DOHH2 (cell line): ENCODE data around the gene DYNC2H1.

ENCODE experiments used
- H3F3A ChIP-seq: fragments of 200-600 bp; sonication (generic), shearing (Covaris generic); 2 replicates; pipeline ENCODE4 v1.6.0; 2016; ENCODE audit warnings: antibody characterized with exemption, mild to moderate bottlenecking; ENCODE audit not compliant: control insufficient read depth, insufficient read depth
- H3K27ac ChIP-seq: fragments of 200-600 bp; sonication (generic); 2 replicates; pipeline ENCODE4 v1.5.1; 2014; ENCODE audit warnings: low read depth, mild to moderate bottlenecking, low read length, moderate library complexity
- H3K27me3 ChIP-seq: fragments of 200-600 bp; sonication (generic); 2 replicates; pipeline ENCODE4 v1.6.1; 2014; ENCODE audit warnings: mild to moderate bottlenecking, low read length, mixed read lengths; ENCODE audit not compliant: control insufficient read depth
- H3K36me3 ChIP-seq: fragments of 200-600 bp; sonication (generic); 2 replicates; pipeline ENCODE4 v1.6.1; 2014; ENCODE audit warnings: mild to moderate bottlenecking, low read length, moderate library complexity, mixed read lengths; ENCODE audit not compliant: control insufficient read depth
- H3K4me1 ChIP-seq: fragments of 200-600 bp; sonication (generic); 2 replicates; pipeline ENCODE4 v1.6.1; 2014; ENCODE audit warnings: mild to moderate bottlenecking, low read length, mixed read lengths; ENCODE audit not compliant: control insufficient read depth
- H3K4me2 ChIP-seq: fragments of 200-600 bp; sonication (generic); 2 replicates; pipeline ENCODE4 v1.6.0; 2014; ENCODE audit warnings: mild to moderate bottlenecking, low read length, moderate library complexity
- H3K4me3 ChIP-seq: fragments of 200-600 bp; sonication (generic); 2 replicates; pipeline ENCODE4 v1.5.1; 2014; ENCODE audit warnings: mild to moderate bottlenecking, low read length, mixed read lengths
- H3K79me2 ChIP-seq: fragments of 200-600 bp; sonication (generic); 2 replicates; pipeline ENCODE4 v1.6.1; 2014; ENCODE audit warnings: mild to moderate bottlenecking, low read length, mixed read lengths; ENCODE audit not compliant: control insufficient read depth
- H3K9me2 ChIP-seq: fragments of 200-600 bp; sonication (generic); replicated peaks from 2 replicates; pipeline ENCODE4 v1.6.1; 2014; ENCODE audit warnings: mild to moderate bottlenecking, low read length, mixed read lengths; ENCODE audit not compliant: control insufficient read depth
- H3K9me3 ChIP-seq: fragments of 200-600 bp; sonication (generic); 2 replicates; pipeline ENCODE4 v1.6.1; 2014; ENCODE audit warnings: antibody characterized with exemption, low read length, mixed read lengths; ENCODE audit not compliant: control insufficient read depth, insufficient read depth
- H4K20me1 ChIP-seq: fragments of 200-600 bp; sonication (generic); 2 replicates; pipeline ENCODE4 v1.6.0; 2014; ENCODE audit warnings: low read depth, mild to moderate bottlenecking, antibody characterized with exemption, low read length, moderate library complexity; ENCODE audit not compliant: control insufficient read depth, insufficient read depth
- EZH2phosphoT487 ChIP-seq: fragments of 200-600 bp; sonication (generic); IDR thresholded peaks from 2 replicates; pipeline ENCODE4 v1.6.1; 2017; ENCODE audit warnings: borderline replicate concordance, mild to moderate bottlenecking, antibody characterized with exemption, low read length, moderate library complexity, mixed read lengths
- TF ChIP-seq, protein P1 (sequence below): fragments of 200-600 bp; sonication (generic); IDR thresholded peaks from one replicate; pipeline ENCODE4 v1.5.1; 2014; ENCODE audit warnings: antibody characterized with exemption, mild to moderate bottlenecking, low read depth, low read length; ENCODE audit not compliant: poor library complexity, severe bottlenecking

Gene DYNC2H1

GRCh38 chr11:103344886-103345285 lies 235.7 kb downstream of the DYNC2H1 start:
- no peaks in the 10 kb centered on the region for H3K79me2 ChIP-seq
- TF ChIP-seq, protein P1, sequence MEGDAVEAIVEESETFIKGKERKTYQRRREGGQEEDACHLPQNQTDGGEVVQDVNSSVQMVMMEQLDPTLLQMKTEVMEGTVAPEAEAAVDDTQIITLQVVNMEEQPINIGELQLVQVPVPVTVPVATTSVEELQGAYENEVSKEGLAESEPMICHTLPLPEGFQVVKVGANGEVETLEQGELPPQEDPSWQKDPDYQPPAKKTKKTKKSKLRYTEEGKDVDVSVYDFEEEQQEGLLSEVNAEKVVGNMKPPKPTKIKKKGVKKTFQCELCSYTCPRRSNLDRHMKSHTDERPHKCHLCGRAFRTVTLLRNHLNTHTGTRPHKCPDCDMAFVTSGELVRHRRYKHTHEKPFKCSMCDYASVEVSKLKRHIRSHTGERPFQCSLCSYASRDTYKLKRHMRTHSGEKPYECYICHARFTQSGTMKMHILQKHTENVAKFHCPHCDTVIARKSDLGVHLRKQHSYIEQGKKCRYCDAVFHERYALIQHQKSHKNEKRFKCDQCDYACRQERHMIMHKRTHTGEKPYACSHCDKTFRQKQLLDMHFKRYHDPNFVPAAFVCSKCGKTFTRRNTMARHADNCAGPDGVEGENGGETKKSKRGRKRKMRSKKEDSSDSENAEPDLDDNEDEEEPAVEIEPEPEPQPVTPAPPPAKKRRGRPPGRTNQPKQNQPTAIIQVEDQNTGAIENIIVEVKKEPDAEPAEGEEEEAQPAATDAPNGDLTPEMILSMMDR: no peak
- no peak for TF ChIP-seq EZH2phosphoT487
- no peaks in the 10 kb centered on the region for H3K4me1 ChIP-seq
- H3K36me3 ChIP-seq: no peaks in the 10 kb centered on the region
- no peak overlapping the region for H3K27ac ChIP-seq
- H3K4me3 ChIP-seq: no peak overlapping the region
- no peaks in the 10 kb centered on the region for H3K9me3 ChIP-seq
- no peak overlapping the region for H3K4me2 ChIP-seq
- H3F3A ChIP-seq: no peaks in the 10 kb centered on the region
- no peaks in the 10 kb centered on the region for H3K9me2 ChIP-seq
- H4K20me1 ChIP-seq: no peaks in the 10 kb centered on the region
- no peaks in the 10 kb centered on the region for H3K27me3 ChIP-seq

DNA sequence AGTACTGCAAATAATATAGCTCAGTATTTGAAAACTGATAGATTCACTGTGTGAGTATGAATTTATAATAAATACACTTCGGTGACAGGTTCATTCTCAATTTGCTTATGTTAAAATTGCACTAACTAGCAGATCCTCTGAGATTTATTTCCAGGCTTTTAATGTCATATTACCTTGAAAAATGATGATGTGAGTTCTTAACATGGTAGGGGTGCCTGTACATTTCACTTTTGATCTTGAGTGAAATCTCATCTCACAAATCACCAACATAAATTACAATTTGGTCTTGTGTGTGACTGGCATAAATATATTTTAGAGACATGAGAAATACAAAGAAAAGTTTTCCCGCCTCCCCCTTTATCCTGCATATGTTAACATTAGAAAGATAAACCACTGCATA lies 240.4 kb downstream of the DYNC2H1 start:
- TF ChIP-seq, protein P1: no peak
- TF ChIP-seq EZH2phosphoT487: no peak
- Histone ChIP-seq H3K4me3 (no peak overlapping the region), H3K27me3 (no peaks in the 10 kb centered on the region), H4K20me1 (no peaks in the 10 kb centered on the region), H3K4me2 (no peak overlapping the region), H3F3A (no peaks in the 10 kb centered on the region), H3K27ac (no peak overlapping the region), H3K36me3 (no peaks in the 10 kb centered on the region), H3K79me2 (no peaks in the 10 kb centered on the region), H3K9me2 (no peaks in the 10 kb centered on the region), H3K4me1 (no peaks in the 10 kb centered on the region), H3K9me3 (no peaks in the 10 kb centered on the region)

GRCh38 chr11:103354656-103355055 lies 245.4 kb downstream of the DYNC2H1 start:
- Histone ChIP-seq H3K4me3 (no peak overlapping the region), H3K27me3 (no peaks in the 10 kb centered on the region), H3K27ac (no peak overlapping the region), H3K79me2 (no peaks in the 10 kb centered on the region), H3K9me2 (no peaks in the 10 kb centered on the region), H3K9me3 (no peaks in the 10 kb centered on the region), H3F3A (no peaks in the 10 kb centered on the region), H3K4me2 (no peak overlapping the region), H3K4me1 (no peaks in the 10 kb centered on the region), H3K36me3 (no peaks in the 10 kb centered on the region), H4K20me1 (no peaks in the 10 kb centered on the region)
- no peak for TF ChIP-seq EZH2phosphoT487
- TF ChIP-seq, protein P1: no peak

DNA sequence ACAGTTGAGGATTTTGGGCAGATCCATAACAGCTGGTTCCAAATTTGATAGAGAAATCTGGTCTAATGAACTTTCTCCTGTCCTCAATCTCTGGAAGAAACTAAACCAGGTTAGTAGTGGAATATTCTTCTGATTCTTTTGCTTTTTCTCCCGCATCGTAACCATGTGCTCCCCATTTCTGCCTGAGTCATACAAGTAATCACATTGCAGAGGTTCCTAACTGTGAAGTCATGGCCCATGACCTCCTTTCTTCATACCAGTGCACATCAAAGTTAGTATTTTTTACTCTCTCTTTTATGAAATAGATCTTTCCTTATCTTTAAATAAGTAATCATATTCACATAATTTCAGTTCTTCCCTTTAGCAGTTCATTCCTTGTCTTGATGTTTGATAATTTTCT lies 249.0 kb downstream of the DYNC2H1 start:
- Histone ChIP-seq H3K27me3 (no peaks in the 10 kb centered on the region), H3K36me3 (no peaks in the 10 kb centered on the region), H3K4me1 (no peaks in the 10 kb centered on the region), H3K4me3 (no peak overlapping the region), H3K4me2 (no peak overlapping the region), H3K79me2 (no peaks in the 10 kb centered on the region), H3K27ac (no peak overlapping the region), H3K9me2 (no peaks in the 10 kb centered on the region), H3K9me3 (no peaks in the 10 kb centered on the region), H3F3A (no peaks in the 10 kb centered on the region), H4K20me1 (no peaks in the 10 kb centered on the region)
- no peak for TF ChIP-seq EZH2phosphoT487
- TF ChIP-seq, protein P1: no peak
